IgD-negative memory B cell (primary cell): ENCODE data around the gene TMEM179. TPM values are rescaled to one million over a fixed set of nuclear protein-coding genes. Genes with fewer than 3 reads are reported as not detected.
"Not testable (repeated sequence)": the region's sequence is repeated elsewhere in the genome, so short reads cannot be mapped to it uniquely, and the experiment has no call there.

ENCODE experiments used
- H3K27ac Mint-ChIP-seq, 3 donors: one replicate each; pipeline ENCODE4 v1.8.0; 2020 to 2022; ENCODE audit warnings: mild to moderate bottlenecking in 3 of 3, mixed read lengths in 3 of 3, moderate library complexity in 1 of 3
- H3K27me3 Mint-ChIP-seq: one replicate; pipeline ENCODE4 v1.8.0; 2021; ENCODE audit warnings: mixed read lengths
- H3K36me3 Mint-ChIP-seq: one replicate; pipeline ENCODE4 v1.8.0; 2020; ENCODE audit warnings: mild to moderate bottlenecking, mixed read lengths
- H3K4me1 Mint-ChIP-seq, 3 donors: one replicate each; pipeline ENCODE4 v1.8.0; 2020 to 2022; ENCODE audit warnings: mixed read lengths in 3 of 3, mild to moderate bottlenecking in 1 of 3
- H3K4me3 Mint-ChIP-seq, 4 donors: one replicate each; pipeline ENCODE4 v1.8.0; 2020 to 2022; ENCODE audit warnings: mild to moderate bottlenecking in 4 of 4, mixed read lengths in 4 of 4, moderate library complexity in 3 of 4
- H3K9me3 Mint-ChIP-seq, 3 donors: one replicate each; pipeline ENCODE4 v1.8.0; 2020 to 2021; ENCODE audit warnings: mixed read lengths in 3 of 3, mild to moderate bottlenecking in 1 of 3
- polyA plus RNA-seq: library from polyadenylated mRNA; unstranded; fragments of 300-500 nt; fragmentation: Illumina TruSeq; gene quantifications from one replicate; pipeline ENCODE4 v1.2.3, GENCODE V29; 2021

TMEM179 gene
- polyA plus RNA-seq: not detected

DNA sequence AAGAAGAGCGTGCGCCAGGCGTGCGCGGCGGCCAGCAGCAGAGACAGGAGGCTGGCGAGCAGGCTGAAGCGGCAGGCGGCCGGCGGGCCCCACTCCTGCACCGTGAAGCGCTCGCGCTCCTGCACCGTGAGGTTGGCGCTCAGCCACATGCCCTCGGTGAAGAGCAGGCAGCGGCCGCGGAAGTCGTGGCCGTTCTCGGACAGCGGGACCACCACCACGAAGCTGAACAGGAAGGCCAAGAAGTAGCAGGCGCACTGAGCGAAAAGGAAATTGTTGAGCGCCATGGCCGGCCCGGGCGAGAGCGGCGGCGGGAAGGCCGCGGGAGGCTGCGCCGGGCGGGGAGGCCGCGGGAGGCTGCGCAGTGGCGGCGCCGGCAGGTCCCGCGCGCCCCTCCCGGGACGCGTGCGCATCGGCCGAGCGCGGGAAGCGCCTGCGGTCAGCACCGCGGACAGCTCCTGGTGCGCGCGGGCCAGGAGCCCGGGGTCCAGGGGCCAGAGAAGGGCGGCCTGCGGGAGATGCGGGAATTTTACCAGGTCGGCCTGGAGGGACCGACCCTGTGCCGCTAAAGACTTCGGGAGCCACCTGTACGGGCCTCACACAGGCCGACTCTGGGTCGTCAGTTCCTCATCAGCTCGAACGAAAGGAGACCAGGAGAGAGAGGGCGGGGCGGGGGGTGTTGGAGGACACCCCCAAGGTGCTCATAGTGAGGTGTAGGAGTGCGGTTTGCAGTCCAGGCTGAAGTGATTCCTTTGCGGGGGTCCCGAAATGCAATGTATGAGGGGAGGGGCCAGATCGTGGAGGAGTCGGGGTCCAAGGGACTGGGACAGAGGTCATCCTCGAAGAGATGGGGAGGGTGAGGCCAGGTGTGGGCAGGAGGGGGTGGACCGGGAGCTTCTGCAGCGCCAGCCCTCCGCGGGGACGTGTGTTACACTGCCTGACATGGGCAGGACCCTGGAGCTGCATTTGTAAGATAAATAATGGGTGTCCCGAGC is at the start of gene TMEM179:
TSS of gene TMEM179 (minus strand) at position 315 of the 992 bp plus-strand sequence. CDS start at position 284, 31 bp downstream.
- peak within 1 kb of the TSS in 1 of 3 donors; percentile 89 for H3K27ac Mint-ChIP-seq
- peaks cover 2 to 9% (median 4%) of the 10 kb centered on the region in 3 donors for H3K9me3 Mint-ChIP-seq
- no peaks in the 10 kb centered on the region for H3K36me3 Mint-ChIP-seq
- no peak within 1 kb of the TSS for H3K4me3 Mint-ChIP-seq
- H3K4me1 Mint-ChIP-seq: peaks cover 0 to 3% (median 0%) of the 10 kb centered on the region in 3 donors
- peaks cover 37% of the 10 kb centered on the region for H3K27me3 Mint-ChIP-seq

DNA sequence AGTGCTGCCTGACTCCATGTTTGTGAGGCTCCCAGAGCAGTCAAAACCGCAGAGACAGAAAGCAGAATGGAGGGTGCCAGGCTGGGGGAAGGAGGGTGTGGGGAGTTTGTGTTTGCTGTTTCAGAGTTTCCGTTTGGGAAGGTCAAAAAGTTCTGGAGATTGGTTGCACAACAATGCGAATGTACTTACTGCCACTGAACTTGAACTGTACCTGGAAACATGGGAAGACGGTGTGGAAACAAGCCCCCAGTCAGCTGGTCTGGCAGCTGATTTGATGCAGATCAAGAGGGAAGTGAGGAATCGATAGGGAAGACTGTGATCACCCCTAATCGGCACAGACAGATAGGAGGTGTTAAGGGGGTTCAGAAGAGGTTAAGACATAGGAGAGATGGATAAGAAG is 49.5 kb upstream of the TMEM179 start:
- Mint-ChIP-seq H3K4me1 (peaks cover 34 to 49% (median 36%) of the 10 kb centered on the region in 3 donors), H3K27ac (peak overlapping the region in 2 of 3 donors; percentile 87 to 100)

DNA sequence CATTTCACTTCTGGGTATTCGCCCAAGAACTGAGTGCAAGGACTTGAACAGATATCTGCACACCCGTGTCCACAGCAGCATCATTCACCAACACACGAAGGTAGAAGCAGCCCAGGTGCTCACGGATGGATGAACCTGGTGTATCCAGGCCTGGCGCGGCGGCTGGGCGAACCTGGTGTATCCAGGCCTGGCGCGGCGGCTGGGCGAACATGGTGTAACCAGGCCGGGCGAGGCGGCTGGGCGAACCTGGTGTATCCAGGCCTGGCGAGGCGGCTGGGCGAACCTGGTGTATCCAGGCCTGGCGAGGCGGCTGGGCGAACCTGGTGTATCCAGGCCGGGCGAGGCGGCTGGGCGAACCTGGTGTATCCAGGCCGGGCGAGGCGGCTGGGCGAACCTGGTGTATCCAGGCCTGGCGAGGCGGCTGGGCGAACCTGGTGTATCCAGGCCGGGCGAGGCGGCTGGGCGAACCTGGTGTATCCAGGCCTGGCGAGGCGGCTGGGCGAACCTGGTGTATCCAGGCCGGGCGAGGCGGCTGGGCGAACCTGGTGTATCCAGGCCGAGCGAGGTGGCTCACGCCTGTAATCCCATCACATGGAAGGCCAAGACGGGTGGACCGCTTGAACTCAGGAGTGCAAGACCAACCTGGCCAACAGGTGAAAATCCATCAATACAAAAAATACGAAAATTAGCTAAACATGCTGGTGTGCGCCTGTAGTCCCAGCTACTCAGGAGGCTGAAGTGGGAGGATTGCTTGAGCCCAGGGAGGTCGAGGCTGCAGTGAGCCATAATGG is 48.8 kb upstream of the TMEM179 start:
- peak overlapping the region in 2 of 3 donors; percentile 51 to 87 for H3K27ac Mint-ChIP-seq

More for the DNA sequence above, 49.5 kb upstream of the TMEM179 start:
- H3K36me3 Mint-ChIP-seq: no peaks in the 10 kb centered on the region
- no peaks in the 10 kb centered on the region for H3K9me3 Mint-ChIP-seq
- H3K27me3 Mint-ChIP-seq: no peaks in the 10 kb centered on the region
- H3K4me3 Mint-ChIP-seq: peak overlapping the region in 2 of 4 donors; percentile 46 to 75

DNA sequence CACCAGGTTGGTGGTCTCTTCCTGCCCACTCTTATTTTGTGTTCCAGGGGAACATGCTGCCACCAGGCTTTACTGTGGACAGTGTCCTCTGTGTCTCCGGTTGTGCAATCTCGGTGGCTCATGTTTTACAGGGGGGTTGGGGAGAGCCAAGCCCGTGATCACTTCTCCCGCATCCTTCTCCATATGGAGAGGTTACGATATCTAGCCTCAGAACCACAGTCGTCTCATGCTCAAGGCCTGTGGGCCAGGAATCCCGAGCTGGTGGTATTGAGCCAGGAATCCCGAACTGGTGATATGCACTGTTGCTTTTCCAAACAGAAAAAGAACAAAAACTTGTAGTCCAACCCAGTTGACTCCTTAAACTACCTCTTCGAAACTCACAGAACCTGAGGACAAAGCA is 47.8 kb upstream of the TMEM179 start:
- peak overlapping the region in 3 of 4 donors; percentile 16 to 77 (median 65) for H3K4me3 Mint-ChIP-seq
- H3K27ac Mint-ChIP-seq: peak overlapping the region in 1 of 3 donors; percentile 51
- no peaks in the 10 kb centered on the region for H3K27me3 Mint-ChIP-seq
- no peaks in the 10 kb centered on the region for H3K9me3 Mint-ChIP-seq
- no peaks in the 10 kb centered on the region for H3K36me3 Mint-ChIP-seq
- H3K4me1 Mint-ChIP-seq: peaks cover 24 to 38% (median 26%) of the 10 kb centered on the region in 3 donors

More for the DNA sequence above, 48.8 kb upstream of the TMEM179 start:
- not testable (repeated sequence) for H3K36me3 Mint-ChIP-seq, H3K9me3 Mint-ChIP-seq, H3K27me3 Mint-ChIP-seq
- Mint-ChIP-seq H3K4me1 (peaks cover 30 to 41% (median 31%) of the 10 kb centered on the region in 3 donors), H3K4me3 (peak overlapping the region in 1 of 4 donors; percentile 16)

DNA sequence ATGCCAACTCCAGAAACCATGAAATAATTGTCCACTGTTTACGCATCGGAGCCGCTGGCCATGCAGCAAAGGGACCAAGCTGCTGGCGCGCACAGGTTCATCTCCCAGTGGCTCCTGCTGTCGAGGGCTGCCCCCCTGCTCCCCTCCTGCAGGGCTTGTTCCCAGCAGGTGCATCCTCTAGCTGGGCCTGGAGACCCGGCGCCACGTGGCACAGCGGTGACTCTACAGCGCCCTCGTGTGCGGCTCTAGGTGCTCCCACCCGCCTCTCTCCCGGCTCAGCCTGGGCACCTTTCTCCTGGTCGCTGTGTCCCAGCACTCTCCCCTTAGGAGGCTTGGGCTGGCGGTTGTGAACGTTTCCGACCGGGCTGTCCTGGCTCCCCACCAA is 47.3 kb upstream of the TMEM179 start:
- no peaks in the 10 kb centered on the region for H3K27me3 Mint-ChIP-seq
- no peaks in the 10 kb centered on the region for H3K9me3 Mint-ChIP-seq
- no peaks in the 10 kb centered on the region for H3K36me3 Mint-ChIP-seq
- peaks cover 23 to 36% (median 25%) of the 10 kb centered on the region in 3 donors for H3K4me1 Mint-ChIP-seq
- peak overlapping the region in 1 of 3 donors; percentile 51 for H3K27ac Mint-ChIP-seq
- peak overlapping the region in 3 of 4 donors; percentile 16 to 77 (median 65) for H3K4me3 Mint-ChIP-seq

DNA sequence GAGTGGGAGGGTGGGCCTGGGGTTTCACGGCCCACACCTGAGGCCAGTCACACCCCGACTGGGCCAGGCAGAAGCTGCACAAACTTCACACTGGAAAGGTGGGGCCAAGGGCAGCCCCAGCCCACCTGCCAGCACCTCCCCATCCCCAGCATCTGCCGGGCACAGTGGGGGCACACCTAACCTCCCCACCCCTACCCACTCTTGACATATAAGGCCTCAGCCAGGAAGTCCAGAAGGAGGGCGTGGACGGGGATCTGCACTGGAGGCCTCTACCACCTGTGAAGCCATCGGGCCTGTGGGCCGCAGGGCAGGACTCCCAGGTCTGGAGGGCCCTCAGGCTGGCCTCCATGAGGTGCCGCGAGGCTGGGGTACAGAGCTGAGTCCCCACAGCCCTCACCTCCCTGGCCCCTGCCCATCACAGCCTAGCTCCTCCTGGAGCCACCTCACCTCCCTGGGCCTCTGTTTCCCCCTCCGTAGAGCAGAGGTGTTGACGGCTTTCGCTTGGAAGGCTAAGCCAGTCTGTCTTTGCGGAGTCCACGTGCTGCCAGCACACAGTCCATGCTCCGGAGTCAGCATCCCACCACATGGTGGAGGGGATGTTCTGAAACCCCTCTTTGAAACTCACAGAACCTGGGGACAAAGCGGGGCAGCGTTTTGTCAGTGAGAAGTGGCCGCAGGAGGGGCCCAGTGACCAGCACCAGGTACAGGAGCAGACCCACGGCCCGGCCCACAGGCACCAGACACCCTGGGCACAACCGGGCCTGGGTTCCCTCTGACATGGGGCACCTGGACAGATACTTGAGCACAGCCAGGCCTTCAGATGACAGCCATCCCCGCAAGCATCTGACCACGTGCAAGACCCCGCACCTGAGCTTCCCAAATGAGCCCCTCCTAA is 46.7 kb upstream of the TMEM179 start:
- Mint-ChIP-seq H3K9me3 (no peaks in the 10 kb centered on the region), H3K27ac (no peak overlapping the region), H3K36me3 (no peaks in the 10 kb centered on the region), H3K4me1 (peaks cover 18 to 30% (median 19%) of the 10 kb centered on the region in 3 donors), H3K4me3 (peak overlapping the region in 1 of 4 donors; percentile 55), H3K27me3 (no peaks in the 10 kb centered on the region)

DNA sequence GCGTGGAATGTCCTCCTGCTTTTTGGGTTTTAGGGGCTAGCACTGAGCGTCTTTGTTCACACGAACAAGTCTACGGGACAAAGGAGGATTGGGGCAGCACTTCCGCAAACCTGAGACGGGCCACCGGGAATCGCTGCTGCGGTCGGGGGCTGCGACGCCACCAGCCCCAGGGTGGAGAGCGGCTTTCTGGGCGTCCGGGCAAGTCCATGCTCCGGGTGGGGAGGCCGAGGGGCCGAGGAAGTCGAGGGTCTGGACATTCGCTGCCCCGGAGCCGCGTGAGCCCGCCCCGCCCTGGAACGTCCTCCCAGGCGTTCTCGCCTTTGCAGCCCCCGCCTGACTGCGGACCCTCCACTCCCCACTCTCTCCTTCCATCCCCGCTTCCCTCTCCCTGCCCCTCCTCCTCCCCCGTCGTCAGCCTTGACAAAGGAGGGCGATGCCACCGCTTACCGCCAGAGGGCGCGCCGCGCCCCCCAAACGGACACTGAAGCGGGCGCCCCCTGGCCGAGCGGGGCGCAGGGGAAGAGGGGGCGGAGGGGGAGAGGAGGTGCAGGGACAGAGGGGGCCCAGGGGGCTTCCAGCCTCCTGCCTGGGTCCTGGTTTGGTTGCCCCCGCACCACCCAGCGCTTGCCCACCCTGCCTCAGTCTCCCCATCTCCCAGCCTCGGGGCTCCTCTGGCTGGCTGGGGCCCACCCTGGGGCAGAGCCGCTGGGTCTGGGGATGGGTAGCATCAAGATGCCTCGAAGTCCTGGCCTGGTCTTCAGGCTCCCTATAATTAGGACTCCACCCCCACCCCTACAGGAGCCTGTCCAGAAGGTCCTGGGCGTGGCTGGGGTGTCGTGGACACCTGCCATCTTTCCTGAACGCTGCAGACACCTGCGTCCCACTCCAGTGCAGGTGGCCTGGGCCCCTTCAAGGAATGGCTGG is 45.7 kb upstream of the TMEM179 start:
- H3K27me3 Mint-ChIP-seq: no peaks in the 10 kb centered on the region
- H3K9me3 Mint-ChIP-seq: peaks cover 0 to under 1% (median under 1%) of the 10 kb centered on the region in 3 donors
- no peak overlapping the region for H3K27ac Mint-ChIP-seq
- H3K36me3 Mint-ChIP-seq: no peaks in the 10 kb centered on the region
- H3K4me1 Mint-ChIP-seq: peaks cover 9 to 21% (median 18%) of the 10 kb centered on the region in 3 donors
- H3K4me3 Mint-ChIP-seq: peak overlapping the region; percentile 3 to 88 (median 79)

DNA sequence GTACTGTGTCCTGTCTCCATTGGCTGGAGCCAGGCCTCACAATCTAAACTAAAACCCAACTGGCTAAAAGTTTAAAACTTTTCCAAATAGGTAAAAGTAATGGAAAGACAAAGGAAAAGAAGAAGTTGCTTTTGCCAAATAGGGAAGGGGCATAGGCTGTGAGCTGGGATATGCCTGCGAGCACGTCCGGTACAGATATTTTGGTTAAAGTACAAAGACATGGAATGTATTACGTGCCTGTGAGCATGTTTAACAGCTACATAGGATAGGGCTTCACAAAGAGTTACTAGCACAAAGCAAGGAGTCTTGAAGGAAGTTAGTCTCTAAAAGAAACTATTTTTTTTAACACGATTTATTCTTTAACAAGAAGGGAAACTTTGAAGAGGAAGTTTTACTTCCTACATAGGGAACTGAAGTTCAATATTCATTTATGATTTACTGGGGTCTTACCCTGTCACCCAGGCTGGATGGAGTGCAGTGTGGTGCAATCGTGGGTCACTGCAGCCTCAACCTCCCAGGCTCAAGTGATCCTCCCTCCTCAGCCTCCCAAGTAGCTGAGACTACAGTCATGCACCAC is 43.0 kb upstream of the TMEM179 start:
- H3K4me3 Mint-ChIP-seq: peak overlapping the region in 3 of 4 donors; percentile 30 to 79 (median 79)
- peaks cover 0 to 5% (median 5%) of the 10 kb centered on the region in 3 donors for H3K9me3 Mint-ChIP-seq
- no peaks in the 10 kb centered on the region for H3K36me3 Mint-ChIP-seq
- peaks cover 10 to 23% (median 15%) of the 10 kb centered on the region in 3 donors for H3K4me1 Mint-ChIP-seq
- H3K27ac Mint-ChIP-seq: peak overlapping the region in 2 of 3 donors; percentile 50 to 84
- H3K27me3 Mint-ChIP-seq: no peaks in the 10 kb centered on the region

DNA sequence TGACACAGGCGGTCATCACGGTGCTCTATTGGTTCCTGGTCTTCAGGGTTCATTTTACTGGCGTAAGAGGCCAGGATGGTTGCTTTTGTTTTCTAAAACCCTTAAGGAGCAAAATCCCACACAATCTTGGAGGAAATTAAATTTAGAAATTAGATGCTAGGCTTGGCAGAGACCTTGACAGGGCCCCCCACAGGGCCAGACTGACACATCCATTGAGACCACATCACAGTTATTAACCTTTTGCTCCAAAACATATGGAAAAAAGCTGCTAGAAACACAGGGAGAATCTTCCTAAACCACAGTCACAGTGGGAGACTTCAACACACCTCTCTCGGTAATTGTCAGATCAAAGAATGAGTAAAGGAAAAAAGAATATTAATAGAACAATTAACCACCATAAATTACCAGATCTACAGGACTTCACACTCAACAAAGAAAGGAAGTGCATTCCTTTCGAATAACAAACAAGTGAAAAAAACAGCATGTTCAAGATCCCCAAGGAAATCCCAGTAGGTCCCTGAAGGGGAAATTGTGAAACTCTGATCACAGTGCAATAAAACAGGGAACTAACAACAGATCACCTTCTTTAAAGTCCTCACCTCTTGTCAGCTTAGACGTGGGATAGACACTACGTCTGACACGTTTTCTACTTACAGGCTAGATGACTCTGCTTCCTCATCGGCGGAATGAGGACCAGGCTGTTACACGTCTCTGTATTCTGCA is 40.2 kb upstream of the TMEM179 start:
- no peaks in the 10 kb centered on the region for H3K36me3 Mint-ChIP-seq
- no peak overlapping the region for H3K27ac Mint-ChIP-seq
- H3K27me3 Mint-ChIP-seq: no peaks in the 10 kb centered on the region
- H3K4me3 Mint-ChIP-seq: peak overlapping the region in 1 of 4 donors; percentile 20
- peaks cover 9 to 23% (median 16%) of the 10 kb centered on the region in 3 donors for H3K4me1 Mint-ChIP-seq
- H3K9me3 Mint-ChIP-seq: peaks cover 0 to 5% (median 5%) of the 10 kb centered on the region in 3 donors

DNA sequence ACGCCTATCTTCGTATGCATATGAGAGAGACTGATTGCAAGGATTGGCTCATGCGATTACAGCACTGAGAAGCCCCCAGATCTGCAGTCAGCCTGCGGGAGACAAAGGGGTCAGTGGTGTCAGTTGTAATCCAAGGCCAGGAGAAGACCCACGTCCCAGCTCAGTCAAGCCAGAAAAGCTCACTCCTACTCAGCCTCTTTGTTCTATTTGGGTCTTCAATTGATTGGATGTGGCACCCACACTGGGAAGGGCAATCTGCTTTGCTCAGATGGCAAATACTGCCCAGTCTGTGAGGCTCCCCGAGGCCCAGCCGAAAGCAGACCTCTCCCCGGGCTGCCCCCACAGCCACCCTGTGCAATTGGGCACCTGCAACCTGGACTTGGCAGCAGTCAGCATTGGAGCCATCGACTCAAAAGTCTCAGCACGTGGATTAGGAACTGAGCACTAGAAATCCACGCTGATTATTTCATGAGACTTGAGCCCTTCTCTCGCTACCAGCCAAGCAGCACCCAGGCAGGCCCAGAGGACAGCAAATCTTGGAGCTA is 39.6 kb upstream of the TMEM179 start:
- Mint-ChIP-seq H3K27me3 (no peaks in the 10 kb centered on the region), H3K4me3 (no peak overlapping the region), H3K9me3 (peaks cover 0 to 5% (median 5%) of the 10 kb centered on the region in 3 donors), H3K36me3 (no peaks in the 10 kb centered on the region), H3K27ac (no peak overlapping the region), H3K4me1 (peaks cover 9 to 19% (median 13%) of the 10 kb centered on the region in 3 donors)

DNA sequence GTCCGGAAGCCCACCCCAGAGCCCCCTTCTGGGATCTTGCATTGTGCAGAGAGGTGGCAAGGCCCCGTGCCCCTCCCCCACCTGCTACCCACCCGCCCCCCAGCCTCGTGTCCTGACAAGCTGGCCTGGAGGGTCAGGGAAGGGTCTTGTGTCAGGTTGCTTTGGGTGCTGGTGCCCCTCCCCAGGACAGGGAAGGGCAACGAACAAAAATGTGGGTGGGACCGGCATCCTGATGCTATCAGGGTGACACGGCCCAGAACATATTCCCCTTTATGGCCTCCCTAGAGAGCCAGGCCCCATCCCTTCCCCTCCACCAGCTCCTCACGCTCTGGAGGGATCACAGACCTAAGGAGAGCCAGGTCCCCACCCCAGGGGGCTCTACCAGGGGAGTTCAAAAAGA is 38.7 kb upstream of the TMEM179 start:
- H3K9me3 Mint-ChIP-seq: peaks cover 0 to 5% (median 5%) of the 10 kb centered on the region in 3 donors
- H3K27ac Mint-ChIP-seq: no peak overlapping the region
- H3K4me3 Mint-ChIP-seq: no peak overlapping the region
- H3K27me3 Mint-ChIP-seq: peaks cover 2% of the 10 kb centered on the region
- no peaks in the 10 kb centered on the region for H3K36me3 Mint-ChIP-seq
- peaks cover 8 to 19% (median 13%) of the 10 kb centered on the region in 3 donors for H3K4me1 Mint-ChIP-seq

DNA sequence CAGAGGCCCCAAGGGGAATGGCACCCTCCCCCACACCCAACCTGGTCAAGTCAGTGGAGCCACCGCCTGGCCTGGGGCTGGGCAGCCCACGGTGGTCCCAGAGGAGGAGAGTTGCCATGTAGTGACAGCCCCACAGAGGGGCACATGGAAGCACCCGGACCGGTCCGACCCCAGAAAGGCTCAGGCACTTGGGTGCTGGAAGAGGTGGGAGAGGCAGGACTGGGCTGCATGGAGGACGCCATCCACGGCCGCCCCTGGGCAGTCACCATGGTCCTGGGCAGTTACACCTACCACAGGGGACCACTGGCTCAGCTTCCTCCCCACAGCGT is 37.9 kb upstream of the TMEM179 start:
- H3K4me1 Mint-ChIP-seq: peaks cover 8 to 19% (median 9%) of the 10 kb centered on the region in 3 donors
- no peak overlapping the region for H3K27ac Mint-ChIP-seq
- peaks cover 0 to 5% (median 5%) of the 10 kb centered on the region in 3 donors for H3K9me3 Mint-ChIP-seq
- H3K27me3 Mint-ChIP-seq: peaks cover 5% of the 10 kb centered on the region
- H3K36me3 Mint-ChIP-seq: no peaks in the 10 kb centered on the region
- H3K4me3 Mint-ChIP-seq: peak overlapping the region in 1 of 4 donors; percentile 17
